ENCODE measurements around the gene IQSEC3.
A peak's percentile ranks its signal among the peaks of the same experiment; 100 is the strongest.
"Not testable (repeated sequence)": the region's sequence is repeated elsewhere in the genome, so short reads cannot be mapped to it uniquely, and the experiment has no call there.

IQSEC3 gene

GRCh38 chr12:214003-214741 lies 147.6 kb downstream of the IQSEC3 start, which contains the start of gene SLC6A12:
Gene SLC6A12 (minus strand): TSS chr12:214157. CDS start chr12:209986, 4,171 bp downstream.
- DNase-seq (ENCODE audit: low read depth): no peak

GRCh38 chr12:215116-215515 lies 148.5 kb downstream of the IQSEC3 start:
- no peak for DNase-seq (ENCODE audit: low read depth)

DNA sequence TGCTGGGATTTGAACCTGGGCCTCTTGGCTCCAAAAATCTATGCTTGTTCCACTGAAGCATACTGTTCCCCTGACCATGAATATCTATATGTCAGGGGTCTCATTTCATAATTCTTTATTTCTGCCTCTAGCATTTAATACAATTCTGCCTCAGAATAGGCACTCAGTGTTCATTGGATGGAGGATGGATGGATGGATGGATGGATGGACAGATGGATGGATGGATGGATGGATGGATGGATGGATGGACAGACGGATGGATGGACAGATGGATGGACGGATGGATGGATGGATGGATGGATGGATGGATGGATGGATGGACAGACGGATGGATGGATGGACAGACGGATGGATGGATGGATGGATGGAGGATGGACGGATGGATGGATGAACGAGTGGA lies 150.5 kb downstream of the IQSEC3 start:
- not testable (repeated sequence) for DNase-seq (ENCODE audit: low read depth)

- DNase-seq (ENCODE audit: low read depth): no peak
Observed at GRCh38 chr12:218221-218620, 151.7 kb downstream of the IQSEC3 start.

DNA sequence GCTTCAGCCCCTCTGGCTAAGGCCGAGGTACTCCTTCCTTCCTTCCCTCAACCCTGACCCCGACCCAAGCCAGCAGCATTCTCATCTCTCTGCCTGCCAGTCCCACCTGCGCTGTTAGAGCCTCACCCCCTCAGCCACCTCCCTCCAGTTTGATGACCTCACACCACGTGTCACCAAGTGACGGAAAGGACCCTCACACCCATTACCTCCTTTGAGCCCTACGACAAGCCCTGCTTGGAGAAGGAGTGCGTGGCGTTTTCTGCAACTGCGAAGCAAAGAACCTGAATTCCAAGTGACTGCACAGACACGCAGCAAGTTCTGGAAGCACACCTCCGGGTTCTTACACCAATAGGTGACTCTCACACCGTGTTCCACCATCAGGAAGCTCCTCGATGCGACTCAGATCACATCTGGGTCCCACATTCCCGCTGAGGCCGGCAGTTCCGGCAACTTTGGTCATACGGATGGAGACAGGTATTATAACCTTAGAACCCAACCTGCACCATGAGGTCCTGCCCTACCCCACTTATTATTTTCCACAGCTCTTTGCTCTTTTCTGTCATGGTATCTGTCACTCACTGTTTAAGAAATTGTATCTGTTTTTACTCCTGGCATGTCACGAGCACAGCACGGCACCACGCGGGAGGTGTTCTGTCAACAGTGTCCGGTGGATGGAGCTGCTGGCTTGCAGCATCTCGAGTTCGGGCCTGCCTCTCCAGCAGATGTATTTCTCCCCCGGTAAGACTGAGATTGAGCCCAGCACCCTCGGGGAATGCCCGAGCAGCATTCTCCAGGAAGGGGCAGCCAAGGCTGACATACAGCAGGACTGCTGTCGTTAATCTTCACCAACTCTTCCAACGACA lies 152.4 kb downstream of the IQSEC3 start:
- no peak for DNase-seq (ENCODE audit: low read depth)

GRCh38 chr12:219891-220352 lies 153.4 kb downstream of the IQSEC3 start:
- peak; percentile 47 for DNase-seq (ENCODE audit: low read depth)

DNA sequence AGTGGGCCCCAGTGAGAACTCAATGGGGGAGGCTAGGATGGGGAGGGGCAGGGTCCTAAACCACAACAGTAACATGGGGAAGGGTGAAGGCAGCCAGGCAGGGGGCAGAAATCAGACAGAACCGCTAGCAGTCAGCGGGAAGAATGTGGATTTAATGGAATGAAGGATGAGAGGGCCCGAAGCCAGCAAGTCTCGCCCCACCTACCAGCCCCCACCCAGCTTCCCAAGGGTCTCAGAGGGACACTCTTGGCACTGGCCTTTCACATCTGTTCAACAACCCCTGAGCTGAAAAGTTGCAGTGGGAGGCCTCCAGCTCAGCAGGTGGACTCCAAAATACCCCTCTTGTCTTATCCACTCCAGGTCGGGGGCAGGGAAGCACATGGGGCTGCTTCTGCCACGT lies 153.9 kb downstream of the IQSEC3 start:
- DNase-seq (ENCODE audit: low read depth): no peak

- DNase-seq (ENCODE audit: low read depth): no peak
Observed at GRCh38 chr12:220946-221550, 154.5 kb downstream of the IQSEC3 start.

- no peak for DNase-seq (ENCODE audit: low read depth)
Observed at GRCh38 chr12:221736-222135, 155.2 kb downstream of the IQSEC3 start.

DNA sequence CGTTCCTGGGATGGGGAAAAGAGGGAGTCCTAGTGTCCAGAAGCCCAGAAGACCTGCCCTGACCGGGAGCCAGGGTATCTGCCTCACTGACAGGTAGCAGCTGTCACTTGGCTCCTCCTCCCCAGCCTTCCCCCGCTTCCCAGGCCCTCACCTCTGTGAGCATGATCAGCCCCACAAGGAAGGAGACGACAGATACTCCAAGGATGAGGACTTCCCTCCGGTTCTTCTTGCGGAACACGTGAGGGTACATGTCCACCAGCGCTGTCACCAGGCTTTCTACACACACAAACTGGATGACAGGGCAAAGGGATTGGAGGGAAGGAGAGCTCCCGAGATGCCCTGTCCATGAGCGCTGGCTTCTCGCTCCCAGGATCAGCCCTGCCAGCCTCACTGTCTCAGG lies 157.3 kb downstream of the IQSEC3 start:
- no peak for DNase-seq (ENCODE audit: low read depth)

DNA sequence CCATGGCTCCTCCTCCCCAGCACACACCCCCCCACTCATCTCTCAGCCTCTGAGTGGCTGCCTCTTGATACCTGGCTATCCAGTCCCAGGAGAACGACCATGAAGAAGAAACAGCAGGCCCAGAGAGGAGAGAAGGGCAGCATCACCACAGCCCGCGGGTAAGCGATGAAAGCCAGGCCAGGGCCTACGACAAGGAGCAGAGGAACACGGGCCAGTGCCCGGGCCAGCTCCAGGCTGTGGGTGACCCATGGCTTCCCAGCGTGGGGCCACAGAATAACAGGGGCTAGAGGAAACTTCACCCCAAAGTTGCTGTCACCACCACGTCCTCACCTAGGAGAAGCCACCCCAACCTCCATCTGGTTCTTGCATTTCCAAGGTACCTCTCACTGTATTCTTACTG lies 157.8 kb downstream of the IQSEC3 start:
- no peak for DNase-seq (ENCODE audit: low read depth)

DNA sequence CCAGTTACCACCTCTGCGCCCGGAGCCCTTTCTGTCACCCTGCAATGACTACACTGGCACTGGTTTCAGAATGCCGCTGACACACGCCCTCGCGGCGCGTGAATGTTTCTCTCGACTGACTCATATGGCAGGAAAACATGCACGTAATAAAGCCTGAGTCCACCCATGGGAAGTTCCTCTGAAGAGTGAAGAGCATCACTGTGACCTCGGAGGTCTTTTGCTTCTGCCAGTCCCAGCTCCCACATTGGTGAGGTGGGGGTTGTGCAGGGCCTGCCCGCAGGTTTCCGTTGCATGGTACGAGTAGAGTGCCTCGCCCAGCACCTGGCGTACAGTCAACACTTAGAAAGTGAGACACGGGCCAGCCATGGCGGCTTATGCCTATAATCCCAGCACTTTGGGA lies 158.4 kb downstream of the IQSEC3 start:
- DNase-seq (ENCODE audit: low read depth): no peak

DNA sequence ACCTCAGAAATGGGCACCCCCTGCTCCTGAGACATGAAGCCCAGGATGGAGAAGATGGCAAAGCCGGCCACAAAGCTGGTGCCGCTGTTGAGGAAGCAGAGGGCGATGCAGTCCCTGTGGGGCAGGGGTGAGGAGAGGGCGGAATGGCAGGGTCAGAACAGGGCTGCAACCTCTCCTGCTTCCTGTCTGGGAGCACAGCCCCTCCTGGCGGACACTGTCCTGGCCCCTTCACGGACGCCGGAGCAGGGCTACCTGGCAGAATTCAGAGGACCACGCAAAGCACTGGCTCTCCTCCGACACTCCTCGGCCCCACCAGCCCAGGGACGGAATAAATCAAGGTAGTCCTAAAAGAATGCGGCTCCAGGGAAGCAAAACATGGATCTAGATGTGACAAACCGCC lies 159.8 kb downstream of the IQSEC3 start:
- no peak for DNase-seq (ENCODE audit: low read depth)

GRCh38 chr12:227286-227915 lies 160.8 kb downstream of the IQSEC3 start:
- DNase-seq (ENCODE audit: low read depth): no peak
